HG02943 (cell line): ENCODE measurements around the gene TSPAN33.
A peak's percentile ranks its signal among the peaks of the same experiment; 100 is the strongest.
"Not testable (repeated sequence)": the region's sequence is repeated elsewhere in the genome, so short reads cannot be mapped to it uniquely, and the experiment has no call there.

Experiments
- ATAC-seq: cut with Tn5 transposase; IDR thresholded peaks from one replicate; pipeline ENCODE4 v1.9.1; 2021; ENCODE audit warnings: mild to moderate bottlenecking, low read depth, moderate library complexity; ENCODE audit not compliant: unreplicated experiment

Gene TSPAN33, protein sequence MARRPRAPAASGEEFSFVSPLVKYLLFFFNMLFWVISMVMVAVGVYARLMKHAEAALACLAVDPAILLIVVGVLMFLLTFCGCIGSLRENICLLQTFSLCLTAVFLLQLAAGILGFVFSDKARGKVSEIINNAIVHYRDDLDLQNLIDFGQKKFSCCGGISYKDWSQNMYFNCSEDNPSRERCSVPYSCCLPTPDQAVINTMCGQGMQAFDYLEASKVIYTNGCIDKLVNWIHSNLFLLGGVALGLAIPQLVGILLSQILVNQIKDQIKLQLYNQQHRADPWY

DNA sequence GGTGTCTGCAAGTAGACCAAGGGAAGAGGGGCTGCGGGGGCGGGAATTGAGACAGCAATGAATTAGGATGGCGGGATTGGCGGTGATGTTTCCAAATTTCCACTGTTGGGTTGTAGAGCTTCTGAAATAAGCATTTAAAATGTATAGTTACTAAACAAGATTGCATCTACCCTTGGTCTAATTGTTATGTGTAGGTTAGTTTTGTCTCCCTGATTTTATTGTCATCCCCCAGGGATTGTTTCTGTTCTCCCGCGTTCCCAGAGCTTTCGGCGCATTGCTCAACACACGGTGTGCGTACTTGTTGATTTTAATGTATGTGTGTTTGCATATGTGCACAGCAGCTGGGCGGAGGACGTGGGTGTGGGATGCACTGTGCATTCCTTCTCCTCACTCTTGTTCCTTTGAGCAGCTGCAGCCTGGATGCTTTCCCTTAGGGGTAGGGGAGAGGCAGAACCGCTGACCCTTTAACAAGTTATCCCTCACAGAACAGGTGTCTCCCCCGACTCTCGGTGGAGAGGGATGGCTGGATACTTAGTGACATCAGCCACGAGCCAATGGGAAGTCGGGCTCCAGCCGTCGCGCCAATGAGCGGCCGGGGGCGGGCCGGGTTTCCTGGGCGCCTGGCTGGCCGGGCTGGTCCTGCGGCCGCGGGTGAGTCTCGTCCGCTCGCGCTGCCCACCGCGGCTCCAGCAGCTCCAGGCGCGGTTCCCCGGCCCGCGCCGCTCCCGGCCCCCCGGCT is at the start of gene TSPAN33:
TSS of gene TSPAN33 (plus strand) at position 613 of the 739 bp plus-strand sequence. CDS start 274 bp downstream, outside the sequence.
- peak; percentile 56 for ATAC-seq

DNA sequence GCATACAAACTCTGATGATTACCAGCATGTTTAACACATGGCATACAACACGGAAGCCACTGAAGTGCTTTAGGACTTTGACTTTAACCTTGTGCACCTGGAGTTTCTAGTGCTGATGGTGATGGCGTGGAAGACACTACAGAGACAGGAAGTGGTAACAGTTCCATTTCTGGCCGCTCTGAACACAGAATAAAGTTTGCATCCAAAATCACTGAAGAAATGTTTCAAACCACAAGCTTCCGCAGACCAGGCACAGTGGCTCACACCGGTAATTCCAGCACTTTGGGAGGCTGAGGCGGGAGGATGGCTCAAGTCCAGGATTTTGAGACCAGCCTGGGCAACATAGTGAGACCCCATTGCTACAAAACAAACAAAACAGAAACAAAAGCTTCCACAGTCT is 49.2 kb upstream of the TSPAN33 start:
- ATAC-seq: no peak

DNA sequence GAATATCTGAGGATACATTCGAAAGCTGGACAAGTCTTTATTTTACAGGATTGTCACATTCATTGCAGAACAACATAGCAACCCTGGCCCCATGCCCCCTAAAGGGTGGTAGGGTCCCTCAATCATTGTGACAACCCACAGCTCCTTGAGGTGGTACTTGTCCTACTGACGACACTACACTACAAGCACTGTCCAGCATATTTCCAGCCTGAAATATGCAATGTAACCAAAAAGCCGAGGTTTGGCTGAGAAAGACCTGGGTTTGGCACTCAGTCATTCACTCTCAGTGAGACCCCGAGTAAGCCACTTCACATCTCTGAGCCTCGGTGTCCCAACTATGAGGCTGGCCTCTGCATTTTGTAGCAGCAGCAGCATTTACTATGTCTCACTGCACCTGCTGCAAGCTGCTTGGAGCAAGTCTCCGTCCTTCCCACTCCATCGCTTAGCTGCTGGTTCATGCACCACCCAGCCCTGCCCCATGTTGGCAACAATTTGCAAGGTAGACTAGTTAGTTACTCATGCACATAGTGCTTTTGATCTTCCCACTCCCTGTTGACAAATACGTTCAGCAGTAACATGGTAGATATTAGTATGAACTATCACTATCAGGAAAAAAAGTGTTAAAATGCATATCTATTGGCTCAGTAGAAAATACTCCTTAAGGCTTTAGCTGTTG is 46.0 kb upstream of the TSPAN33 start:
- no peak for ATAC-seq

DNA sequence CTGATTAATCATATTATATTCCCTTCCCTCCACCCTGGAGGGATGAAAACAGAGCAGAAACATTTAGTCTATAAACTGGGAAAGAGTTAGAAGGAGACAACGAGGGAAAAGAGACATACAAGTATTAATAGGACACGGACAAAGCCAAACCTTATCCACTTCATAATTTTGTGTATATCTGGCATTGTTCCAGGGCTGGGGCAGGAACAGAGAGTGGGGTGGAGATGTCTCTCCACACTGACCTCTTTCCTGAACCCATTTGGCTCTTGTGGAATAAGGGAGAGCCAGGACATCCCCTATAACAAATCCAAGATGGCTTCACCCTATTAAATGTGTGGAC is 43.7 kb upstream of the TSPAN33 start:
- no peak for ATAC-seq

DNA sequence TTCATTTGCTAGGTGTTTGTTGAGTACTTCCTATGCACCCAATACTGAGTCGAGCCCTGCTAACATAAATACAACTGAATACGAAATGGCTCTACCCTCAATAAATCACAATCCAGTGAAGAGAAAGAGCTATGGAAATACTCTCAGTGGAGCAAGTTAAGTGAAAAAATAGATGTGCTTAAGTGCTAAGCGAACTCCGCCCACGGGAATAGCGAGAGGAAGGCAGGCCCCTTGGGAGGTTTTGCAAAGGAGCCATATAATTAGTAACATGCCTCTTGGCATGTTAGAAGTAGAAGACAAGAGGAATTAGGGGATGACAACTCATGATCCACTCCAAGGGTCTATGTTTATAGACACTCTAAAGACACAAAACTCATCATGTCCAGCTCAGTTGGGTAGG is 42.8 kb upstream of the TSPAN33 start:
- ATAC-seq: no peak

DNA sequence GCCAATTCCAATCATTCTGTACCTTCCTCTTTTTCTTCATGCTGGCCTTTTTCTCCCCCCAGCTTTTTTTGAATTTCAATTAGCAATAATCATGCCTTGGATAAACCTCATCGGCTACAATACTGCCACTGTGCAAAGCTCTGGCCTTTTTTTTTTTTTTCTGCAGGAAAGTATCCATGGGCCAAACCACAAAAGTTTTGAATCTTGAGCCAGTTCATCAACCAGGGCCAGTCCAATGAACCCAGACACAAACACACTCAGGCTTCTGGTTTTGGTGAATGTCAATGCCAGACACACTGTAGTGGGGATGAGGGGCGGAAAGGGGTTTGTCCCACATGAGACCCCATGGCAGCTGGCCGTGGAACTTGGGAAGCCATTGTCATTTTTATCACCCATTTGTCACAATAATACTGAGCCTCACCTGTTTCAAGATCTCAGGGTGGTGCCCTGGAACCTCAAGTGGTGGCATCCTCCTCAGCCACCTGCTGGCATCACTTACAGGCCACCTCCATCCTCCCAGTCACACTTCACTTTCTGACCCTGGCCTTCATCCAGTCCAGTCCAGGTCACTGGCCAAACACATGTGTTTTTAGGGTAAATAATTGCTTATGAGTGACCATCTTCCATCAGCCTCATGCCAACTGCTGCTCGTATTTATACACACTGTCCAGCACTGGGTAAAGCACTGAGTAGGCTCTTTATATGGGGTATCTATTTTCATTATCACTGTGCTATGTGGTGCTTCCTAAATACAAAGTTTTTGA is 40.8 kb upstream of the TSPAN33 start:
- ATAC-seq: no peak

DNA sequence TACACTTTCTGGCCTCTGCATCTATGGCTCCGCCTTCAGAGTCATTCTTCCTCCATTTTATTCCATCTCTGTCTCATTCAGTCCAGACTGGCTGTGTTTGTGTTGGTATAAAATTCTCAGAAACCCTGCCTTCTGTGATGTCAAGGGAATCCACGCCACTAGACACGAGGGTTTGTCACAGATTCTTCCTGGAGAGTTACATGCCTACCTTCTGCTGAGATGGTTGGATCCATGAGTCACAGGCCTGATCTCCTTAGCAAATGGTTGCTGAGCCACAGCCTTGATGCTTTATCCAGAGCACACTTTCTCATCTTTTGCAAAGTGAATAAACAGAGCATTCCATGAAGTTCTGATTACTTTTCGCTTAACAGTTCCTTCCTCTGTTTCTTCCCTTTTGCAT is 35.9 kb upstream of the TSPAN33 start:
- ATAC-seq: no peak

DNA sequence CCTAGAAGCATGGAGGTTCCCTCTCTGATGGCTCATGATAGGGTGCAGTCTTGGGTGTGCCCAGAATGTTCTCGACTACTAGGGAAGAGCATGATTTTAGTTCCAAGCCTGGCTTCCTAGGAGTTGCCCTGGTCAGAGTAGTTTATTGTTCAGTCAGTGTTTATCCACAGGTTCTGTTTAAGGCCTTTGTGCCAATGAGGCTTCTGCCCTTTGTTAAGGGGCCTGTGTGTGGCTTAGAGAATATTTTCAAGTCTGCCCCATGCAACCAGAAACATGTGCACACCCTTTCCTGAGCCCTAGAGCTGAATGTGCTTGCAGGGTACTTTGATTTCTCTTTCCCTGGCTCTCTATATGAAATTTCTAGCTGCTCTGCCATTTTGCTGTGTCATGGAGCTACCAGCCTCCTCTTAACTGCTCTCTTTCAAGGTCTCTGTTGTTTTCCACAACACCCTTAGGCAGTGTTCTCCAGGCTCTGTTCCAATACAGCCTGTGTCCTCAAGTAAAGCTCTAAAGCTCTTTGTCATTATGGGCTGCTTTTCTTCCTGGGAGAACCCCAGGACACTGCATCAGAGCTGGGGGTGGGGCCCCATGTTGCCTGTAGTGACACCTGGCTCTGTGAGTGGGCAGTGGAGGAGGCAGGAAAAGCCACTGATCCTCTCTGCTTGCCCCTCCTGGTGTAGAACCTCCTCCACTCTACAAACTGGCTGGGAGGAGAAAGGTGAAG is 34.1 kb upstream of the TSPAN33 start:
- no peak for ATAC-seq

DNA sequence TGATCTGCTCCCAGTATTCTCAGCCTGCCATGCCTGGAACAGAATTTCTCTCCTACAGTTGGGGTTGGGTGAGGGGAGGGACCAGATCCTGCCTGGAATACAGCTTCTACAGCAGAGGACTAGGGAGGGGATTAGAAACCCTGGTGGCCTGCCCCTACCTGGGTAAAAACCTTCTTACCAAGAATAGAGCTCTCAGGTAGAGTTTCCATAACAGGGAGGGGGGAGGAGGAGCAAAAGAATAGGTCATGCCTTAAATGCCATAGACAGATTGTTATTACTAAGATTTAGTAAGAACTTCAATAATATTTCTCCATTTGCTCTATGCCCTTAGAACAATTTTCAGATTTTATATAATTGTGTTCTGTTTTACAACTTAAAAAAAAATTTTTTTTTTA is 33.5 kb upstream of the TSPAN33 start:
- no peak for ATAC-seq

DNA sequence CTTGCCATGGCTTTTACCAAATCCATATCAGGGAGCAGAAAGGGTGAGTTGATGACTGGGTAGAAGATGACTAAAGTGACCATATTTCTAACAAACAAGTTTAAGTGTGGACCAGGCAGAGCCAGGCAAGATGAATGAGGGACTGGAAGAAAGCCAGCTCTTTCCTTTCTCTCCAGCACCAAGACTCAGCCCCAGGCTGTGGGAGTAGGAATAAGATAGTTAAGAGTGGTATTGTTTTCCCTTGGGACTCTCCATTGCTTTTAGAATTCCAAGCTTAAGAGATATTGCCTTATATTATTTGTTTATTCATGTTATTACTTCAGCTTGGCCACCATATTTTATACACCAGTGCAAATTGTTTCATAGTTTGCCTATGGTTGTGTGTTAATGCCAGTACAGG is 28.8 kb upstream of the TSPAN33 start:
- ATAC-seq: no peak

DNA sequence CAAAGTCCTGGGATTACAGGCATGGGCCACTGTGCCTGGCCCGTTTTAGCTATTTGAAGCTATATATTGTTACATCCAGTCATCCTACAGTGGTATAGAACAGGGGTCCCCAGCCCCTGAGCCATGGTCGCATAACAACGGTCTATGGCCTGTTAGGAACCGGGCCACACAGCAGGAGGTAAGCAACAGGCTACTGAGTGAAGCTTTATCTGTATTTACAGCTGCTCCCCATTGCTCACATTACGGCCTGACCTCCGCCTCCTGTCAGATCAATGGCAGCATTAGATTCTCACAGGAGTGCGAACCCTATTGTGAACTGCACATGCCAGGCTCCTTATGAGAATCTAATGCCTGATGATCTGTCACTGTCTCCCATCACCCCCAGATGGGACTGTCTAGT is 26.3 kb upstream of the TSPAN33 start:
- no peak for ATAC-seq

DNA sequence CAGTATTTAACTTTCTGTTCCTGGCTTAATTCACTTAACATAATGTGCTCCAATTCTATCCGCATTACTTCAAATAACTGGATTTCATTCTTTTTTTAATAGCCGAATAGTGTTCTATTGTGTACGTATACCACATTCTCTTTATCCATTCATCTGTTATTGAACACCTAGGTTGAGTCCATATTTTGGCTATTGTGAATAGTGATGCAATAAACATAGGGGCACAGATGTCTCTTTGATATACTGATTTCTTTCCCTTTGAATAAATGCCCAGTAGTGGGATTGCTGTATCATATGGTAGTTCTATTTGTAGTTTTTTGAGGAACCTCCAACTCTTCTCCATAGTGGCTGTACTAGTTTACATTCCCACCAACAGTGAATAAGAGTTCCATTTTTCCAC is 25.5 kb upstream of the TSPAN33 start:
- ATAC-seq: no peak

DNA sequence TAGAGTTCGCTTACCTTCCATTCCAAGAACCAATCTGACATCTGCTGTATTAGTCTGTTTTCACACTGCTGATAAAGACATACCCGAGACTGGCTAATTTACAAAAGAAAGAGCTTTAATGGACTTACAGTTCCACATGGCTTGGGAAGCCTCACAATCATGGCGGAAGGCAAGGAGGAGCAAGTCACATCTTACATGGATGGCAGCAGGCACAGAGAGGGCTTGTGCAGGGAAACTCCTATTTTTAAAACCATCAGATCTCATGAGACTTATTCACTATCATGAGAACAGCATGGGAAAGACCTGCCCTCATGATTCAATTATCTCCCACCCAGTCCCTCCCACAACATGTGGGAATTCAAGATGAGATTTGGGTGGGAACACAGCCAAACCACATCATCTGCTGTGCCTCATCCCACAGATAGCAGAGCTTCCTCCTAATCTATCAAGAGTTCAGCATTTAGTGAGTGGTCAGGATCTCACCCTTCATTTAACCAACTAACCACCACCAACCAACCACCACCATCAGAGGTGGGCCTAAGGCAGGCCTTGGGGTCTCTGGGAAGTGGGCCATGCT is 22.9 kb upstream of the TSPAN33 start:
- ATAC-seq: not testable (repeated sequence)

DNA sequence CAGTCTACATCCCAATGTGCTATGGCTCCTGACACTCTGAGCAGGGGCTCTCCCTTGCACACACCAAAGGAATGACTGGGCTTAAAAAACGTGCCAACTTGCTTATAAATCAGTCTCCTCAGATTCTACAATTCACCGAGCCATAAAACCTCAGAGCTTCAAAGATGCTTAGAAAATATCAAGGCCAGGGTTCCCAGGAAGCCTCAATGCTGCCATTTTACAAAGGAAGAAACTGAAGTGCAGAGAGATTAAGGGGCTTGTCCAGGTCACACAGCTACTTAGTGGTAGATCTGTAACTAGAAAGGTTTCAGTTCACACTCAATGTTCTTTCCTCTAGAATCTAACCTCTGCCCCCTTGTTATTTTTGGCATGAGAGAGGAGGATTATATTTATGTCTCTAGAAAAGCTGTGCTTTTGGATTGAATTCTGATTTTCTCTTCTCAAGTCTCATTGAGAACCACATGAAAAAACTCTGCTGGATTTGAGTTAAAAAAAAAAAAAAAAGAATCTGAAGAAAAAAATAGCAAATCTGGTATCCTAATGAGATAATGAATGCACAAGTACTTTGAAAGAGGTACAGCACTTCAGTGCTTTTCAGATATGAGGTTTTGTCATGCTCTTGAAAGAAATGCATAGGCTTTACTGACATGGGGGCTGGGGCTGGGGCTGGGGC is 22.3 kb upstream of the TSPAN33 start:
- ATAC-seq: peak; percentile 59

DNA sequence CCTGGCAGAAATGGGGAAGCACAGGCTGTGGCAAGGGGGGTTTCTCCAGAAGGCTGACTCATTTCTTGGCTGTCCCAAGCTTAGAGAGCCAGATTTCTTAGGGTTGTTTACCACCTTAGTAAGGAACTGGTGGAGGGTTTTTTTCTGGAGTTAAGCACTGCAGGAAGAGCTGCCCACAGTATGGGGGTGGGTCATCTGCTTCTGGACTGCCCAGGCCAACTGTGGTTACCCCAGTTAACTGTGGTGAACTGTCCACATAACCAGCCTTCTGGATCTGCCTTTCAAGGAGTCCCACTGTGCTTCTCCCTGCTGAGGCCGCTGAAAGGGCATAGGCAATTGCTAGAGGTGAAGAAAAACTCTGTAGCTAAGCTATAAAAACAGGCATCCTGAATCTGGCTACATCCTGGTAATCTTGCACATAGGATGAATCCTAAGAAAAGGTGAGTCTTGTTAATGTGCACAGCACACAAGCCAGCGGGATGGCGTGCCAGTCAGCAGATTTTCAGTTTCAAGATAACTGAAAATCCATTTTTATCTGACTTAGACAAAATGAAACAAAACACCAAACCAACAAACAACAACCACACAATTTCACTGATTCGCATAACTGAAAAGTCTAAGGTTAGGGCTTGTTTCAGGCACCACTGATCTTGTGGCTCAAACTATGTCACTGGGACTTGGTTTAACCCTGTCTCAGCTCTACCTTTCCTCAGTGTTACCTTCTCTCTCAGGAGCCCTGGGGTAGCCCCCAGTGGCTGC is 21.6 kb upstream of the TSPAN33 start:
- peak; percentile 55 for ATAC-seq

DNA sequence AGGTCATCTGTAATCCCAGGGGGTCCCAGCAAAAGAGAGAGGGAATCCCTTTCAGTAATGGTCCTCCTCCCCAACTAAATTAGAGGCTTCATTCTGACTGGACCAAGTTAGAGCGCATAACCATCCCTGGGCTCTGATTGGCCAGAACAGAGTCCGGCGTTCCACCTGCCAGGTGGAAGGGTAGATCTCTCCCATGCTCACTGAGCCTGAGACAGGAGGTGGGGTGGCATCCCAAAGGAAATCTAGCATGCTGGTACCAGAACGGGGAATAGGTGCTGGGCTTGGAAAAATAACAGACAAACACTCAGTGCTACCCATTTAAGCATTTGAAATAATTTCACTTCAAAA is 21.0 kb upstream of the TSPAN33 start:
- no peak for ATAC-seq

DNA sequence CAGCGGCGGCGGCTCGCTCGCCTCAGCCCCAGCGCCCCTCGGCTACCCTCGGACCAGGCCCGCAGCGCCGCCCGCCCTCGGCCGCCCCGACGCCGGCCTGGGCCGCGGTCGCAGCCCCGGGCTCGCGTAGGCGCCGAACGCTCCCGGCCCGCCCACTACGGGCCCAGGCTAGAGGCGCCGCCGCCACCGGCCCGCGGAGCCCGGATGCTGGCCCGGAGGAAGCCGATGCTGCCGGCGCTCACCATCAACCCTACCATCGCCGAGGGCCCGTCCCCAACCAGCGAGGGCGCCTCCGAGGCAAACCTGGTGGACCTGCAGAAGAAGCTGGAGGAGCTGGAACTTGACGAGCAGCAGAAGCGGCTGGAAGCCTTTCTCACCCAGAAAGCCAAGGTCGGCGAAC is 18.2 kb upstream of the TSPAN33 start:
- no peak for ATAC-seq

DNA sequence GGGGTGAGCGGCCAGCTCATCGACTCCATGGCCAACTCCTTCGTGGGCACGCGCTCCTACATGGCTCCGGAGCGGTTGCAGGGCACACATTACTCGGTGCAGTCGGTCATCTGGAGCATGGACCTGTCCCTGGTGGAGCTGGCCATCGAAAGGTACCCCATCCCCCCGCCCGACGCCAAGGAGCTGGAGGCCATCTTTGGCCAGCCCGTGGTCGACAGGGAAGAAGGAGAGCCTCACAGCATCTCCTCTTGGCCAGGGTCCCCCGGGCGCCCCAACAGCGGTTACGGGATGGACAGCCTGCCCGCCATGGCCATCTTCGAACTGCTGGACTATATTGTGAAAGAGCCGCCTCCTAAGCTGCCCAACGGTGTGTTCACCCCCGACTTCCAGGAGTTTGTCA is 17.4 kb upstream of the TSPAN33 start:
- no peak for ATAC-seq

DNA sequence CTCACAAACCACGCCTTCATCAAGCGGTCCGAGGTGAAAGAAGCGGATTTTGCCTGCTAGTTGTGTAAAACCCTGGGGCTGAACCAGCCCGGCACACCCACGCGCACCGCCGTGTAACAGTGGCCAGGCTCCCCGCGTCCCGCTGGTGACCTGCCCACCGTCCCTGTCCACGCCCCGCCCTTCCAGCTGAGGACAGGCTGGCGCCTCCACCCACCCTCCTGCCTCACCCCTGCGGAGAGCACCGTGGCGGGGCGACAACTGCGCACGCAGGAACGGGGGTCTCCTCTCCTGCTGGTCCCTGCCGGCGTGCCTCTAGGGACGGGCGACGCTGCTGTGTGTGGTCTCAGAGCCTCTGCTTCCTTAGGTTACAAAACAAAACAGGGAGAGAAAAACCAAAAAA is 16.9 kb upstream of the TSPAN33 start:
- ATAC-seq: no peak
